ENCODE data around the gene CHD9. TPM values are rescaled to one million over a fixed set of nuclear protein-coding genes. Genes with fewer than 3 reads are reported as not detected.
"Not testable (repeated sequence)": the region's sequence is repeated elsewhere in the genome, so short reads cannot be mapped to it uniquely, and the experiment has no call there.

CHD9 gene
- total RNA-seq, 1 experiment from 2014 or later: 111 TPM

DNA sequence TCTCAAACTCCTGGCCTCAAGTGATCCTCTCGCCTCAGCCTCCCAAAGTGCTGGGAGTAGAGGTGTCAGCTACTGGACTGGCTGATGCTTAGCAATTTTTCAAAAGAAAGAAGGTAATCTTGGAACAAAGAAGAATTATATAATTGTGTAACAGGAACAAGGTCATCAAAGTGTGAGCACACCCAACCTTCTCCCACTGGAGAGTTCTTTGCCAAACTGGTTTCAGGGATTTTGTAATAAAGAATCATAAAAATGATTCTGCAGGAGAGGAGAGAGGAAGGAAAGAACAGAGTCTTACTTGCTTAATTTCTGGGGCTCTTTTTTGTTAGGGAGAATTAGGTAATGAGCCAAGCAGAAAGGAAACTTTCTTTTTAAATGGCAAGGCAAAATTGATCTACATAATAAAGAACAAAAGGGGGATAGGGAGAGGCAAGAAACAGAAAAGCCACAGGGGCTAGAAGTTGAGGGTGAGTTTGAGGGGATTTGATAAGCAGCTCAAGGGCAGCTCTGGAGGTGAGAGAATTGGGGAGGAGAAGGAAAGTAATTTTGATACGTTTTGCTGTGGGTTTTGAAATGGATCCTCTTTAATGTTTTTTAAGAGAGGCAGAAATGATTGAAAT, 23.4 kb upstream of the CHD9 start:
- H3K36me3 ChIP-seq (ENCODE audit: insufficient read depth, low read length): no peaks in the 10 kb centered on the region
- H3K9ac ChIP-seq (ENCODE audit: low read length): no peak overlapping the region
- H3K9me3 ChIP-seq (ENCODE audit: low read length): no peaks in the 10 kb centered on the region
- H2AFZ ChIP-seq (ENCODE audit: low read length): no peak overlapping the region
- no peak overlapping the region for H3K4me3 ChIP-seq (ENCODE audit: low read length)
- H3K27ac ChIP-seq (ENCODE audit: low read length): no peak overlapping the region
- H3K9me2 ChIP-seq (replicated peaks; ENCODE audit: insufficient read depth, low read length): no peaks in the 10 kb centered on the region
- H3K79me2 ChIP-seq (ENCODE audit: low read length): no peaks in the 10 kb centered on the region
- H3K27me3 ChIP-seq (ENCODE audit: low read length): no peaks in the 10 kb centered on the region
- no peak overlapping the region for H3K4me2 ChIP-seq (ENCODE audit: low read depth, low read length, poor library complexity, severe bottlenecking)
- no peak for DNase-seq
- H3K4me1 ChIP-seq (ENCODE audit: low read length): no peaks in the 10 kb centered on the region
- no peaks in the 10 kb centered on the region for H4K20me1 ChIP-seq (ENCODE audit: insufficient read depth, low read depth, low read length)

DNA sequence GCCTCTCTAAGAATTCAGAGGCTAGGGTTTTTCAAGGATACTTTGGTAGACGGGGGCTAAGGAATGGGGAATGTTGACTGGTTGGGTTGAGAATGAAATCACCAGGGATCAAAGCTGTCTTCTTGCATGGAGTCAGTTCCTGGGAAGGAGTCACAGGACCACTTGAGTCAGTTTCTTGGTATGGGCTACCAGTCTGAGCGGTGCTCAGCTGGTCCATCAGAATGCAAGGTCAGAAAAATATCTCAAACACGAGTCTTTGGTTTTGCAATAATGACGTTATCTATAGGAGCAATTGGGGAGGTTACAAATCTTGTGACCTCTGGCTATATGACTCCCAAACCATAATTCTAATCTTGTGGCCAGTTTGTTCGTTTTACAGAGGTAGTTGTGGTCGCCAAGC, 20.5 kb upstream of the CHD9 start:
- Histone ChIP-seq H3K4me2 (ENCODE audit: low read depth, low read length, poor library complexity, severe bottlenecking) (no peak overlapping the region), H3K9ac (ENCODE audit: low read length) (no peak overlapping the region), H3K79me2 (ENCODE audit: low read length) (no peaks in the 10 kb centered on the region), H3K9me3 (ENCODE audit: low read length) (no peaks in the 10 kb centered on the region), H3K27ac (ENCODE audit: low read length) (no peak overlapping the region), H3K9me2 (replicated peaks; ENCODE audit: insufficient read depth, low read length) (no peaks in the 10 kb centered on the region), H3K4me1 (ENCODE audit: low read length) (no peaks in the 10 kb centered on the region), H2AFZ (ENCODE audit: low read length) (no peak overlapping the region), H4K20me1 (ENCODE audit: insufficient read depth, low read depth, low read length) (no peaks in the 10 kb centered on the region), H3K36me3 (ENCODE audit: insufficient read depth, low read length) (no peaks in the 10 kb centered on the region), H3K27me3 (ENCODE audit: low read length) (no peaks in the 10 kb centered on the region), H3K4me3 (ENCODE audit: low read length) (no peak overlapping the region)
- no peak for DNase-seq

DNA sequence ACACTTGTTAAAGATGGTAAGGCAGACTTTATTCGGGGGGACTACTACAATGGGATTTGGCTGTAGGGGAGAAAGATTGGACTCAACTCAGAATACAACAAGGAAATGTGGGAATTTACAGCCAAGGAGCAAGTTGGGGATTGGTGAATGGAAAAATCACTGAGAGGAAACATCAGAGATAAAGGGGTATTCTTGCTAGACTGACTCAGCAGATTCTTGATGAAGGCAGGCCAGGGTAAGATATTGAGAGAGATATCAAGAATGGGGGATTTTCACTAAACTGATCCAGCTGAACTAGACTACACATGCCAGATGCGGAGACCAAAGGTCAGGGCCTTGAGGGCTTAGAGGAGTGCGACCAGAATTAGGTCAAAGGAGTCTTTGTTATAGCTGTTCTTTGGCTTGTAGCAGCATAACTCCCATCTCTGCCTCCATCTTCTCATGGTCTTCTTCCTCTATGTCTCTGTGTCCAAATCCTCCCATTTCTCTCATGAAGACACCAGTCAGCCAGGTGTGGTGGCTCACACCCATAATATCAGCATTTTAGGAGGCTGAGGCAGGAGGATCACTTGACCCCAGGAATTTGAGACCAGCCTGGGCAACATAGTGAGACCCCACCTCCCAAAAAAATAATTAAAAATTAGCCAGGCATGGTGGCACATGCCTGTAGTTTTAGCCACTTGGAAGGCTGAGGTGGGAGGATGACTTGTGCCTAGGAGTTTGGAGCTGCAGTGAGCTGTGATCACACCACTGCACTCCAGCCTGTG, 19.4 kb upstream of the CHD9 start:
- DNase-seq: no peak
- no peak overlapping the region for H3K27ac ChIP-seq (ENCODE audit: low read length)
- H4K20me1 ChIP-seq (ENCODE audit: insufficient read depth, low read depth, low read length): no peaks in the 10 kb centered on the region
- H3K9ac ChIP-seq (ENCODE audit: low read length): no peak overlapping the region
- H3K4me3 ChIP-seq (ENCODE audit: low read length): no peak overlapping the region
- H2AFZ ChIP-seq (ENCODE audit: low read length): no peak overlapping the region
- no peaks in the 10 kb centered on the region for H3K9me3 ChIP-seq (ENCODE audit: low read length)
- H3K79me2 ChIP-seq (ENCODE audit: low read length): no peaks in the 10 kb centered on the region
- H3K4me1 ChIP-seq (ENCODE audit: low read length): no peaks in the 10 kb centered on the region
- no peak overlapping the region for H3K4me2 ChIP-seq (ENCODE audit: low read depth, low read length, poor library complexity, severe bottlenecking)
- H3K27me3 ChIP-seq (ENCODE audit: low read length): no peaks in the 10 kb centered on the region
- H3K36me3 ChIP-seq (ENCODE audit: insufficient read depth, low read length): no peaks in the 10 kb centered on the region
- no peaks in the 10 kb centered on the region for H3K9me2 ChIP-seq (replicated peaks; ENCODE audit: insufficient read depth, low read length)

DNA sequence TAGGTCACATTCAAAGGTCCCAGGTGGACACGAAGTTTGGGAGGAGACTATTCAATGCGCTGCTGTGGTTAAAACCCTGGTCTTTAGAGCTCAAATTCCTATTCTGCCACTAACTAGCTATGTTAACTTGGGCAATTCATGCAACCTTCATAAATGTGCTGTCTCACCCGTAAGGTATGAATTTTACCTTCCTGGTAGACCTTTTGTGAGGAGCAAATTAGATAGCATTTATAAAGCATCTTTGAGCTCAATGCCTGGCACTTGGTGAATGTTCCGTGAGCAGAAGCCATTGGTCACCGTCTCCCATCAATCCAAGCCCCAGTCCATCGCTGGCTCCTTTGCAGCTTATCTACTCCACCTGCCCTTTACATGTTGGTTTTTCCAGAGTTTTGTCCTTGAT, 18.7 kb upstream of the CHD9 start:
- no peaks in the 10 kb centered on the region for H3K9me3 ChIP-seq (ENCODE audit: low read length)
- no peak overlapping the region for H2AFZ ChIP-seq (ENCODE audit: low read length)
- DNase-seq: no peak
- H4K20me1 ChIP-seq (ENCODE audit: insufficient read depth, low read depth, low read length): no peaks in the 10 kb centered on the region
- H3K9ac ChIP-seq (ENCODE audit: low read length): no peak overlapping the region
- H3K4me2 ChIP-seq (ENCODE audit: low read depth, low read length, poor library complexity, severe bottlenecking): no peak overlapping the region
- H3K79me2 ChIP-seq (ENCODE audit: low read length): no peaks in the 10 kb centered on the region
- no peaks in the 10 kb centered on the region for H3K4me1 ChIP-seq (ENCODE audit: low read length)
- no peaks in the 10 kb centered on the region for H3K36me3 ChIP-seq (ENCODE audit: insufficient read depth, low read length)
- H3K27ac ChIP-seq (ENCODE audit: low read length): no peak overlapping the region
- H3K27me3 ChIP-seq (ENCODE audit: low read length): no peaks in the 10 kb centered on the region
- H3K4me3 ChIP-seq (ENCODE audit: low read length): no peak overlapping the region
- H3K9me2 ChIP-seq (replicated peaks; ENCODE audit: insufficient read depth, low read length): no peaks in the 10 kb centered on the region

DNA sequence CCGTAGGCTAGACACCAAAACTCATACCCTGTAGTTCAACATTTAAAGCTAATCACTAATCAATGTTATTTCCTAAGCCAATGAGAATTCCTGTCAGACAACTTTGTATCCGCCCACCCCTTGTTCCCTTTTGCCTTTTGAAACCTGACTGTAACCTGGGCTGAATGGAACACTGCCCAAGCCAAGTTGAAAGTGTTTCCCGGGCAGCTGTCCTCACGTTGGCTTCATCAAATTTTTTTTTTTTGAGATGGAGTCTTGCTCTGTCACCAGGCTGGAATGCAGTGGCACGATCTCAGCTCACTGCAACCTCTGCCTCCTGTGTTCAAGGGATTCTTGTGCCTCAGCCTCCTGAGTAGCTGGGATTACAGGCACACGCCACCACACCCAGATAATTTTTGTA, 18.1 kb upstream of the CHD9 start:
- not testable (repeated sequence) for H3K4me3 ChIP-seq (ENCODE audit: low read length); H4K20me1 ChIP-seq (ENCODE audit: insufficient read depth, low read depth, low read length); H3K27me3 ChIP-seq (ENCODE audit: low read length); H3K9ac ChIP-seq (ENCODE audit: low read length); H3K36me3 ChIP-seq (ENCODE audit: insufficient read depth, low read length); H3K79me2 ChIP-seq (ENCODE audit: low read length); H3K4me2 ChIP-seq (ENCODE audit: low read depth, low read length, poor library complexity, severe bottlenecking); H2AFZ ChIP-seq (ENCODE audit: low read length); H3K9me2 ChIP-seq (replicated peaks; ENCODE audit: insufficient read depth, low read length); H3K4me1 ChIP-seq (ENCODE audit: low read length); H3K9me3 ChIP-seq (ENCODE audit: low read length); H3K27ac ChIP-seq (ENCODE audit: low read length)
- DNase-seq: peak; percentile 34

DNA sequence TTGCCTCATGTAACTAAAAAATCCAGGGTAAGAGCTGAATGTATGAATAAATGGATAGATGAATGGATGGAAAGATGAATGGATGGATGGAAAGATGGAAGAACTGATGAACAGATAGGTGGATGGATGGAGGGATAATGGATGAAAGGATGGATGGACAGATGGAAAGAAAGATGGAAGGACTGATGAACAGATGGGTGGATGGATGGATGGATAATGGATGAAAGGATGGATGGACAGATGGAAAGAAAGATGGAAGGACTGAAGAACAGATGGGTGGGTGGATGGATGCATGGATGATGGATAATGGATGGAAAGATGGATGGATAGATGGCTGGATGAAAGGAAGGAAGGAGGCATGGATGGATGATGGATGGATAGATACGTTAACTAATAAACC, 14.0 kb upstream of the CHD9 start:
- Histone ChIP-seq H3K9me3 (ENCODE audit: low read length) (no peaks in the 10 kb centered on the region), H3K4me2 (ENCODE audit: low read depth, low read length, poor library complexity, severe bottlenecking) (no peak overlapping the region), H2AFZ (ENCODE audit: low read length) (no peak overlapping the region), H3K27me3 (ENCODE audit: low read length) (no peaks in the 10 kb centered on the region), H3K9me2 (replicated peaks; ENCODE audit: insufficient read depth, low read length) (no peaks in the 10 kb centered on the region), H4K20me1 (ENCODE audit: insufficient read depth, low read depth, low read length) (no peaks in the 10 kb centered on the region), H3K36me3 (ENCODE audit: insufficient read depth, low read length) (no peaks in the 10 kb centered on the region), H3K4me3 (ENCODE audit: low read length) (no peak overlapping the region), H3K4me1 (ENCODE audit: low read length) (peaks cover 12% of the 10 kb centered on the region), H3K79me2 (ENCODE audit: low read length) (no peaks in the 10 kb centered on the region), H3K9ac (ENCODE audit: low read length) (no peak overlapping the region), H3K27ac (ENCODE audit: low read length) (no peak overlapping the region)
- DNase-seq: no peak

DNA sequence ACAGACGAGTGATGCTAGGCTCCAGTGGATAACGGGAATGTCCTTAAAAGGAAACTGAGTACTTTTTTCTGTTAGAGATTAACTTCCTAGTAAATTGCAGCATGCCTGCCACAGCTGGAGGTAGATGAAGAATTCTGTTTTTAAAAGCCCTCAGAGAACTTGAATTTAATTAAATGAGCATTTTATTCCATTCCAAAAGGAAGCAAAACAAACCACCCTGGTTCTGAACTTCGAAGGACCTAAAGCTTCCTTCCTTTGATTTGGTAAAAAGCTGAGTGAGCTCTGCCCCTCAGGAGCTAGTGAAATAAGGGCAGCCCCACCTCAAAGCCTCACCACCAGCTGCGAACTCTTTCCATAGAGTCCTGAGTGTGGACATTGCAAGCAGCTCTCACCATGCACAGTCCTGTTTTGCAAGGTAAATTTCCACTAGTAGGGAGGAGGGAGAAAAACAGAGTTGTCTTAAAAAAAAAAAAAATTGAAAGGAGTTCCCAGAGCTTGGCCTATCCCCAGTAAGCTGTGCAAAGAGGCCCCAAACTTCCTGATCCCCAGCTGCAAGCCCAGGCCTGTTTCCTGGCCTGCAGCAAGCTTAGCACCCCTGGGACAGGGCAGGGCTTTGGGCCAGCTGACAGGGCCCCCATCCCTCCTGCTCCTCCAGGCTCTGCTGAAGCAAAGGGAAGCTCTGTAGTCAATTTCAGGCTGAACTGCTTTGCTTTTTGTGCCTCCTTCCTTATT, 13.3 kb upstream of the CHD9 start:
- no peaks in the 10 kb centered on the region for H3K9me3 ChIP-seq (ENCODE audit: low read length)
- no peak overlapping the region for H3K27ac ChIP-seq (ENCODE audit: low read length)
- H3K36me3 ChIP-seq (ENCODE audit: insufficient read depth, low read length): no peaks in the 10 kb centered on the region
- H3K9ac ChIP-seq (ENCODE audit: low read length): no peak overlapping the region
- no peaks in the 10 kb centered on the region for H3K27me3 ChIP-seq (ENCODE audit: low read length)
- no peak overlapping the region for H2AFZ ChIP-seq (ENCODE audit: low read length)
- no peaks in the 10 kb centered on the region for H4K20me1 ChIP-seq (ENCODE audit: insufficient read depth, low read depth, low read length)
- H3K4me2 ChIP-seq (ENCODE audit: low read depth, low read length, poor library complexity, severe bottlenecking): no peak overlapping the region
- H3K79me2 ChIP-seq (ENCODE audit: low read length): no peaks in the 10 kb centered on the region
- peak; percentile 36 for DNase-seq
- H3K9me2 ChIP-seq (replicated peaks; ENCODE audit: insufficient read depth, low read length): no peaks in the 10 kb centered on the region
- no peak overlapping the region for H3K4me3 ChIP-seq (ENCODE audit: low read length)
- peaks cover 12% of the 10 kb centered on the region for H3K4me1 ChIP-seq (ENCODE audit: low read length)

DNA sequence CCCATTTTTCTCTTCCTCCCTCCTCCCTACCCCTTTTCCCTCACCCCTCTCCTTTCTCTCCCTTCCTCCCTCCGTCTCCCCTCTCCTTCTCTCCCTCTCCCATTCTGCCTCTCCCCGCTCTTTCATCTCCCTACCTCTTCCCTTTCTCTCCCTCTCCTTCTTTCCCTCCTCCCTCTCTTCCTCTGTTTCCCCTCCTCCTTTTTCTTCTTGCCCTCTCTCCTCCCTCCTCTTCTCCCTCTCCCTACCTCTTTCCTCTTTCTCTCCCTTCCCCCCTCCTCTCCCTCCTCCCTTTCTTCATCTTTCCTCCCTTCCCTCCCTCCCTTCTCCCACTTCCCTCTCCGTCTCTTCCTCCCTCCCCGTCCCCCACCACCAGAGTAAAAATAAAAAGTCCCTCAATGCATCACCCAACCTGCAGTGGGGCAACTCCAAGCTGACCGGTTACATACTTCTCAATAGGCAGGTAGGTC, 12.5 kb upstream of the CHD9 start:
- H3K4me3 ChIP-seq (ENCODE audit: low read length): no peak overlapping the region
- no peak overlapping the region for H2AFZ ChIP-seq (ENCODE audit: low read length)
- no peaks in the 10 kb centered on the region for H3K79me2 ChIP-seq (ENCODE audit: low read length)
- no peak for DNase-seq
- no peaks in the 10 kb centered on the region for H3K27me3 ChIP-seq (ENCODE audit: low read length)
- H3K27ac ChIP-seq (ENCODE audit: low read length): no peak overlapping the region
- peaks cover 12% of the 10 kb centered on the region for H3K4me1 ChIP-seq (ENCODE audit: low read length)
- H3K4me2 ChIP-seq (ENCODE audit: low read depth, low read length, poor library complexity, severe bottlenecking): no peak overlapping the region
- no peaks in the 10 kb centered on the region for H3K36me3 ChIP-seq (ENCODE audit: insufficient read depth, low read length)
- H3K9me2 ChIP-seq (replicated peaks; ENCODE audit: insufficient read depth, low read length): no peaks in the 10 kb centered on the region
- no peaks in the 10 kb centered on the region for H4K20me1 ChIP-seq (ENCODE audit: insufficient read depth, low read depth, low read length)
- H3K9me3 ChIP-seq (ENCODE audit: low read length): no peaks in the 10 kb centered on the region
- no peak overlapping the region for H3K9ac ChIP-seq (ENCODE audit: low read length)

All from Karpas-422 (cell line).